ENCODE data around the gene NRN1L. TPM values are rescaled to one million over a fixed set of nuclear protein-coding genes. Genes with fewer than 3 reads are reported as not detected.

NRN1L gene
- total RNA-seq, 1 experiment from 2014 or later = 1.4 TPM

DNA sequence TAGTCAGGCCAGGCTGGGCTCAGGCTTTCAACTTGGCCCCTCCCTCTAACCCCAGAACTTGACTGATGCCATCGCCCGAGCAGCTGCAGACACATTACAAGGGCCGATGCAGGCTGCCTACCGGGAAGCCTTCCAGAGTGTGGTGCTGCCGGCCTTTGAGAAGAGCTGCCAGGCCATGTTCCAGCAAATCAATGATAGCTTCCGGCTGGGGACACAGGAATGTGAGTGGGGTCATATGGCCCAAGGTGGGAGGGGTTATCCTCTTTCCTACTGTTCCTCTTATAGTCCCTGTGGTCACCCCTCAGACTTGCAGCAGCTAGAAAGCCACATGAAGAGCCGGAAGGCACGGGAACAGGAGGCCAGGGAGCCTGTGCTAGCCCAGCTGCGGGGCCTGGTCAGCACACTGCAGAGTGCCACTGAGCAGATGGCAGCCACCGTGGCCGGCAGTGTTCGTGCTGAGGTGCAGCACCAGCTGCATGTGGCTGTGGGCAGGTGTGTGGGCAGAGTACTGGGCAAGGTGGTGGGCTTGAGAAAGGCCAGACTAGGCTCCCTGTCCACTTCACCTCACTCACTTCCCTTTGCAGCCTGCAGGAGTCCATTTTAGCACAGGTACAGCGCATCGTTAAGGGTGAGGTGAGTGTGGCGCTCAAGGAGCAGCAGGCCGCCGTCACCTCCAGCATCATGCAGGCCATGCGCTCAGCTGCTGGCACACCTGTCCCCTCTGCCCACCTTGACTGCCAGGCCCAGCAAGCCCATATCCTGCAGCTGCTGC lies 2.1 kb upstream of the NRN1L start:
- POLR2A ChIA-PET = no interaction called here
- peaks cover 35 to 57% of the 10 kb centered on the region in 2 experiments; a peak in 3 of 4 replicates for H3K36me3 ChIP-seq (ENCODE audit: control insufficient read depth in 1 of 2, insufficient read depth in 2 of 2, low read length in 2 of 2)
- no peaks in the 10 kb centered on the region for H3K4me1 ChIP-seq (ENCODE audit: control insufficient read depth in 1 of 2, insufficient read depth in 2 of 2, low read length in 2 of 2)
- ATAC-seq (no peak), DNase-seq (ENCODE audit: low read depth, low spot score) (no peak)
- H3K79me2 ChIP-seq (ENCODE audit: insufficient read depth, low read length) = no peaks in the 10 kb centered on the region; the same call in 1 of the 2 replicates
- H3K9me3 ChIP-seq (ENCODE audit: control insufficient read depth in 1 of 2, insufficient read depth in 1 of 2, low read depth in 1 of 2, low read length in 2 of 2) = no peaks in the 10 kb centered on the region
- CTCF ChIA-PET = interaction anchor here (0.8 to 2.9 kb wide), 6 partner anchors 8 to 158 kb away, joined by 3 to 13 read pairs (median 10); partner anchors contain the start of genes EDC4 and PSKH1
- RAD21 ChIA-PET (ENCODE audit: low non-redundant PET in 1 of 2, low total read pairs in 2 of 2, uncharacterized antibody in 2 of 2, unreplicated experiment in 2 of 2) = no interaction called here
- BruUV-seq (replicated peaks) = no TSS peak
- H3K9me2 ChIP-seq (ENCODE audit: insufficient read depth) = no peaks in the 10 kb centered on the region
- H2AFZ ChIP-seq (ENCODE audit: low read depth, low read length, poor library complexity, severe bottlenecking) = no peak overlapping the region
- no peaks in the 10 kb centered on the region for H3K27me3 ChIP-seq (ENCODE audit: insufficient read depth, low read length)
- H4K20me1 ChIP-seq (ENCODE audit: insufficient read depth) = peaks cover 3% of the 10 kb centered on the region; the same call in 1 of the 2 replicates
- intact Hi-C loops (cut with micrococcal nuclease) = loop anchor here (1.0 to 10.0 kb wide), 3 partner anchors 46 to 342 kb away; no protein-coding TSS in a partner anchor
- no peak overlapping the region for H3K27ac ChIP-seq (ENCODE audit: low read depth, low read length)
- H3K4me3 ChIP-seq (replicated peaks in 1 of 2; ENCODE audit: low read depth in 1 of 2, low read length in 2 of 2) = no peak overlapping the region
- H3K4me2 ChIP-seq (ENCODE audit: low read length) = no peak overlapping the region
- TF ChIP-seq SIN3A (IDR thresholded peaks at IDR 0.05; ENCODE audit: low read depth) = no peak
- no peak for TF ChIP-seq POLR2AphosphoS5 (IDR thresholded peaks at IDR 0.05; ENCODE audit: low read depth, low read length)
- no peak for TF ChIP-seq ZFX (IDR thresholded peaks at IDR 0.05)
- TF ChIP-seq SRF (IDR thresholded peaks at IDR 0.05; ENCODE audit: low read depth) = no peak
- no peak for TF ChIP-seq EZH2phosphoT487 (IDR thresholded peaks at IDR 0.05; ENCODE audit: borderline replicate concordance)
- no peak for TF ChIP-seq MAX (IDR thresholded peaks at IDR 0.05)
- TF ChIP-seq ZNF274 (IDR thresholded peaks at IDR 0.05; ENCODE audit: low read depth, low read length) = no peak
- TF ChIP-seq RAD21 (IDR thresholded peaks at IDR 0.05; ENCODE audit: low read depth) = no peak
- no peak overlapping the region for H3K9ac ChIP-seq (ENCODE audit: low read length)

All from HCT116 (cell line).